GM18499 (cell line): ENCODE measurements around the gene JAK1.
"Not testable (repeated sequence)": the region's sequence is repeated elsewhere in the genome, so short reads cannot be mapped to it uniquely, and the experiment has no call there.

Source experiments
- ATAC-seq: cut with Tn5 transposase; IDR thresholded peaks from one replicate; pipeline ENCODE4 v1.9.1; 2021; ENCODE audit warnings: moderate number of reproducible peaks; ENCODE audit not compliant: insufficient read depth, unreplicated experiment

Gene JAK1

GRCh38 chr1:64953241-64953640, 13.1 kb downstream of the JAK1 start:
- ATAC-seq: no peak

- ATAC-seq: no peak
Measured at GRCh38 chr1:64950284-64950809, 16.0 kb downstream of the JAK1 start.

GRCh38 chr1:64948905-64949833, 17.2 kb downstream of the JAK1 start:
- no peak for ATAC-seq

- ATAC-seq: no peak
Measured at GRCh38 chr1:64948216-64948615, 18.1 kb downstream of the JAK1 start.

GRCh38 chr1:64946916-64947315, 19.4 kb downstream of the JAK1 start:
- ATAC-seq: no peak

- ATAC-seq: no peak
Measured at GRCh38 chr1:64944913-64945312, 21.4 kb downstream of the JAK1 start.

GRCh38 chr1:64942675-64943074, 23.7 kb downstream of the JAK1 start:
- ATAC-seq: no peak

GRCh38 chr1:64942118-64942517, 24.2 kb downstream of the JAK1 start:
- no peak for ATAC-seq

GRCh38 chr1:64941461-64942117, 24.8 kb downstream of the JAK1 start:
- no peak for ATAC-seq

GRCh38 chr1:64940025-64940424, 26.3 kb downstream of the JAK1 start:
- no peak for ATAC-seq

GRCh38 chr1:64938991-64939390, 27.4 kb downstream of the JAK1 start:
- ATAC-seq: no peak

GRCh38 chr1:64936956-64937355, 29.4 kb downstream of the JAK1 start:
- no peak for ATAC-seq

GRCh38 chr1:64935551-64936155, 30.7 kb downstream of the JAK1 start:
- ATAC-seq: no peak

- no peak for ATAC-seq
Measured at GRCh38 chr1:64934878-64935275, 31.5 kb downstream of the JAK1 start.

- no peak for ATAC-seq
Measured at GRCh38 chr1:64934115-64934877, 32.1 kb downstream of the JAK1 start.

GRCh38 chr1:64933296-64934070, 32.9 kb downstream of the JAK1 start:
- no peak for ATAC-seq

GRCh38 chr1:64932962-64933295, 33.4 kb downstream of the JAK1 start:
- no peak for ATAC-seq

- ATAC-seq: not testable (repeated sequence)
Measured at GRCh38 chr1:64930640-64931039, 35.7 kb downstream of the JAK1 start.

- no peak for ATAC-seq
Measured at GRCh38 chr1:64929221-64929620, 37.1 kb downstream of the JAK1 start.

- ATAC-seq: no peak
Measured at GRCh38 chr1:64928325-64928724, 38.0 kb downstream of the JAK1 start.
